Mesothelial cell of epicardium (in vitro differentiated cells): ENCODE results near the gene DCTPP1. TPM values are rescaled to one million over a fixed set of nuclear protein-coding genes. Genes with fewer than 3 reads are reported as not detected.

Experiments used
- DNase-seq, 2 experiments: peaks; one replicate each; pipeline ENCODE4 v3.0.0; 2021; ENCODE audit warnings: low spot score in 2 of 2; ENCODE audit not compliant: unreplicated experiment in 2 of 2
- H3K27ac Mint-ChIP-seq: 2 replicates; pipeline ENCODE4 v1.8.0; 2021; ENCODE audit warnings: mixed read lengths
- H3K27me3 Mint-ChIP-seq: 2 replicates; pipeline ENCODE4 v1.8.0; 2021; ENCODE audit warnings: low read depth, mixed read lengths
- H3K36me3 Mint-ChIP-seq: 2 replicates; pipeline ENCODE4 v1.8.0; 2021; ENCODE audit warnings: mixed read lengths
- H3K4me1 Mint-ChIP-seq: 2 replicates; pipeline ENCODE4 v1.8.0; 2021; ENCODE audit warnings: mixed read lengths
- H3K4me3 Mint-ChIP-seq: 2 replicates; pipeline ENCODE4 v1.8.0; 2021; ENCODE audit warnings: mild to moderate bottlenecking, moderate library complexity, mixed read lengths
- H3K9me3 Mint-ChIP-seq: 2 replicates; pipeline ENCODE4 v1.8.0; 2021; ENCODE audit warnings: mixed read lengths
- CTCF ChIP-seq: fragments of 200-600 bp; sonication (generic); IDR thresholded peaks from one replicate; pipeline ENCODE4 v1.5.0; 2021; ENCODE audit warnings: antibody characterized with exemption; ENCODE audit not compliant: unreplicated experiment
- total RNA-seq: library from RNA; stranded (reverse); gene quantifications from 3 replicates; pipeline ENCODE4 v1.2.1, GENCODE V29; 2021

Gene DCTPP1
- total RNA-seq, 1 donor from 2014 or later, result 33.1 TPM

- H3K36me3 Mint-ChIP-seq, result peaks cover 7% of the 10 kb centered on the region
These were observed 19.2 kb upstream of the DCTPP1 start for GRCh38 chr16:30449116-30449435.

GRCh38 chr16:30447512-30448226 is 17.8 kb upstream of the DCTPP1 start:
- Mint-ChIP-seq H3K4me1 (peaks cover 16% of the 10 kb centered on the region), H3K4me3 (no peak overlapping the region), H3K27ac (no peak overlapping the region), H3K36me3 (peaks cover 18% of the 10 kb centered on the region), H3K27me3 (no peaks in the 10 kb centered on the region), H3K9me3 (peaks cover 8% of the 10 kb centered on the region)
- no peak for TF ChIP-seq CTCF
- no peak for DNase-seq

More at GRCh38 chr16:30449116-30449435, 19.2 kb upstream of the DCTPP1 start:
- DNase-seq, result no peak
- Mint-ChIP-seq H3K27me3 (no peaks in the 10 kb centered on the region), H3K9me3 (peaks cover under 1% of the 10 kb centered on the region), H3K27ac (no peak overlapping the region), H3K4me1 (peaks cover 13% of the 10 kb centered on the region), H3K4me3 (no peak overlapping the region)
- TF ChIP-seq CTCF, result no peak

- Mint-ChIP-seq H3K27ac (peak overlapping the region; percentile 94), H3K9me3 (peaks cover 8% of the 10 kb centered on the region), H3K4me3 (peak overlapping the region; percentile 82), H3K36me3 (peaks cover 20% of the 10 kb centered on the region), H3K4me1 (peaks cover 16% of the 10 kb centered on the region), H3K27me3 (no peaks in the 10 kb centered on the region)
- DNase-seq, result no peak
- no peak for TF ChIP-seq CTCF
These were observed 16.4 kb upstream of the DCTPP1 start for GRCh38 chr16:30446203-30446595.

- peak within 1 kb of the TSS; percentile 94 for H3K27ac Mint-ChIP-seq
- H3K4me1 Mint-ChIP-seq, result peaks cover 16% of the 10 kb centered on the region
- H3K9me3 Mint-ChIP-seq, result peaks cover 8% of the 10 kb centered on the region
- peak; percentile 1 for TF ChIP-seq CTCF
- DNase-seq, result peak; percentile 83 to 97
- peaks cover 20% of the 10 kb centered on the region for H3K36me3 Mint-ChIP-seq
- peak within 1 kb of the TSS; percentile 82 for H3K4me3 Mint-ChIP-seq
- H3K27me3 Mint-ChIP-seq, result no peaks in the 10 kb centered on the region
These were observed 15.8 kb upstream of the DCTPP1 start, which contains the start of gene SEPHS2 for GRCh38 chr16:30445408-30446202. TSS of gene SEPHS2 (minus strand) at chr16:30445874. CDS start at chr16:30445727, 147 bp downstream.

GRCh38 chr16:30445149-30445407 is 15.2 kb upstream of the DCTPP1 start:
- no peak for DNase-seq
- Mint-ChIP-seq H3K4me1 (peaks cover 16% of the 10 kb centered on the region), H3K27ac (peak overlapping the region; percentile 86), H3K9me3 (peaks cover 8% of the 10 kb centered on the region), H3K27me3 (no peaks in the 10 kb centered on the region), H3K36me3 (peaks cover 20% of the 10 kb centered on the region), H3K4me3 (peak overlapping the region; percentile 82)
- no peak for TF ChIP-seq CTCF
